H1 (cell line): Measurements from ENCODE around the gene NEFH. TPM values are rescaled to one million over a fixed set of nuclear protein-coding genes. Genes with fewer than 3 reads are reported as not detected.

ENCODE experiments used
- ASH2L ChIP-seq: fragments of 200-600, 300-600 bp; sonication (generic); IDR thresholded peaks from one replicate; pipeline ENCODE4 v1.7.1; 2017; ENCODE audit warnings: low read length
- BACH1 ChIP-seq: IDR thresholded peaks from 2 replicates; pipeline ENCODE4 v1.6.1; 2012; ENCODE audit warnings: low read length, improper control_type of control experiment
- BCL11A ChIP-seq, 2 experiments: IDR thresholded peaks; one replicate each; pipeline ENCODE4 v1.6.1; 2011; ENCODE audit warnings: low read depth in 2 of 2, low read length in 2 of 2, mild to moderate bottlenecking in 2 of 2
- CEBPB ChIP-seq: IDR thresholded peaks from 2 replicates; pipeline ENCODE4 v1.6.1; 2012; ENCODE audit warnings: low read depth, low read length
- EP300 ChIP-seq, 2 experiments: IDR thresholded peaks; 1 replicate in 1 of 2; 2 replicates in 1 of 2; pipeline ENCODE4 v1.6.1; 2011 to 2012; ENCODE audit warnings: low read depth in 2 of 2, low read length in 2 of 2, mild to moderate bottlenecking in 2 of 2, borderline replicate concordance in 1 of 2, inconsistent platforms in 1 of 2, moderate library complexity in 1 of 2
- GTF2F1 ChIP-seq: IDR thresholded peaks from 2 replicates; pipeline ENCODE4 v1.6.1; 2012; ENCODE audit warnings: low read depth, low read length, improper control_type of control experiment, borderline replicate concordance
- KDM4A ChIP-seq: IDR thresholded peaks from one replicate; pipeline ENCODE4 v1.7.1; 2012; ENCODE audit warnings: low read depth, mild to moderate bottlenecking, moderate library complexity, low read length, inconsistent platforms; ENCODE audit not compliant: severe bottlenecking
- KDM5A ChIP-seq: fragments of 200-600 bp; IDR thresholded peaks from 2 replicates; pipeline ENCODE4 v1.7.1; 2012; ENCODE audit warnings: mild to moderate bottlenecking, low read length, inconsistent platforms, mixed read lengths
- MAFK ChIP-seq: IDR thresholded peaks from 2 replicates; pipeline ENCODE4 v1.6.1; 2012; ENCODE audit warnings: low read depth, mild to moderate bottlenecking, improper control_type of control experiment, low read length
- PHF8 ChIP-seq: fragments of 200-600 bp; sonication (generic); conservative IDR thresholded peaks from 2 replicates; pipeline ENCODE4 v1.7.1; 2012; ENCODE audit warnings: low read depth, mild to moderate bottlenecking, inconsistent platforms, low read length, moderate library complexity
- POLR2AphosphoS5 ChIP-seq: IDR thresholded peaks from 2 replicates; pipeline ENCODE4 v1.6.1; 2011; ENCODE audit warnings: low read depth, low read length
- RBBP5 ChIP-seq: IDR thresholded peaks from 2 replicates; pipeline ENCODE4 v1.7.1; 2012; ENCODE audit warnings: low read depth, mild to moderate bottlenecking, inconsistent platforms, low read length, moderate library complexity, borderline replicate concordance
- RFX5 ChIP-seq: IDR thresholded peaks from 2 replicates; pipeline ENCODE4 v1.6.1; 2011; ENCODE audit warnings: low read depth, low read length, improper control_type of control experiment, borderline replicate concordance
- RNF2 ChIP-seq: fragments of 200-900, 300-1000 bp; sonication (generic); IDR thresholded peaks from 2 replicates; pipeline ENCODE4 v1.7.1; 2016; ENCODE audit warnings: borderline replicate concordance, low read depth, mild to moderate bottlenecking, antibody characterized with exemption, low read length; ENCODE audit not compliant: poor library complexity, severe bottlenecking; ENCODE audit errors: missing control alignments
- SAP30 ChIP-seq: fragments of 300-600 bp; sonication (generic); IDR thresholded peaks from 2 replicates; pipeline ENCODE4 v1.7.1; 2012; ENCODE audit warnings: low read length, moderate library complexity, mild to moderate bottlenecking, inconsistent platforms; ENCODE audit not compliant: insufficient read depth, insufficient replicate concordance
- SIRT6 ChIP-seq: IDR thresholded peaks from one replicate; pipeline ENCODE4 v1.7.1; 2012; ENCODE audit warnings: low read length, inconsistent platforms
- SP1 ChIP-seq: IDR thresholded peaks from 2 replicates; pipeline ENCODE4 v1.6.1; 2011; ENCODE audit warnings: low read depth, low read length
- SP2 ChIP-seq: IDR thresholded peaks from 2 replicates; pipeline ENCODE4 v1.6.1; 2012; ENCODE audit warnings: mild to moderate bottlenecking, low read length, inconsistent platforms
- SP4 ChIP-seq: IDR thresholded peaks from 2 replicates; pipeline ENCODE4 v1.6.1; 2012; ENCODE audit warnings: low read length, inconsistent platforms
- SRF ChIP-seq: IDR thresholded peaks from 2 replicates; pipeline ENCODE4 v1.6.1; 2011; ENCODE audit warnings: mild to moderate bottlenecking, low read depth, low read length, moderate library complexity
- SUZ12 ChIP-seq: fragments of 200-600 bp; sonication (generic); IDR thresholded peaks from 2 replicates; pipeline ENCODE4 v1.6.1; 2012; ENCODE audit warnings: mild to moderate bottlenecking, inconsistent platforms, low read length, moderate library complexity, mixed read lengths
- TBP ChIP-seq: IDR thresholded peaks from 2 replicates; pipeline ENCODE4 v1.6.1; 2011; ENCODE audit warnings: low read depth, low read length, improper control_type of control experiment
- TCF12 ChIP-seq: IDR thresholded peaks from 2 replicates; pipeline ENCODE4 v1.6.1; 2011; ENCODE audit warnings: low read depth, mild to moderate bottlenecking, low read length
- polyA plus RNA-seq, 7 experiments: library from polyadenylated mRNA; depleted of rRNA in 3 of 7; stranded (reverse) in 5 of 7; unstranded in 2 of 7; fragments of >200 nt in 5 of 7; fragments of 200-250 nt in 2 of 7; gene quantifications; 1 replicate in 5 of 7; 2 replicates in 1 of 7; 4 replicates in 1 of 7; pipeline versions ENCODE4 v1.2.1 to v1.2.3, GENCODE V29; 2011 to 2013; ENCODE audit warnings: missing spikeins in 2 of 7, mixed read lengths in 2 of 7
- total RNA-seq: library from RNA; stranded (reverse); fragmentation: NEBNext Ultra II Directional; extraction: Animal tissue kit (Norgen Biotek cat#: 25700); gene quantifications from 2 replicates; pipeline ENCODE4 v1.2.1, GENCODE V29; 2021
- TF ChIP-seq, protein P1 (sequence below): IDR thresholded peaks from 2 replicates; pipeline ENCODE4 v1.6.1; 2012; ENCODE audit warnings: inconsistent platforms

The NEFH gene
- total and polyA plus RNA-seq, 2 of the 8 experiments (the other 6 are each of a cell fraction or from before 2014, with no cell fraction given) = 0.57 to 2.3 TPM

DNA sequence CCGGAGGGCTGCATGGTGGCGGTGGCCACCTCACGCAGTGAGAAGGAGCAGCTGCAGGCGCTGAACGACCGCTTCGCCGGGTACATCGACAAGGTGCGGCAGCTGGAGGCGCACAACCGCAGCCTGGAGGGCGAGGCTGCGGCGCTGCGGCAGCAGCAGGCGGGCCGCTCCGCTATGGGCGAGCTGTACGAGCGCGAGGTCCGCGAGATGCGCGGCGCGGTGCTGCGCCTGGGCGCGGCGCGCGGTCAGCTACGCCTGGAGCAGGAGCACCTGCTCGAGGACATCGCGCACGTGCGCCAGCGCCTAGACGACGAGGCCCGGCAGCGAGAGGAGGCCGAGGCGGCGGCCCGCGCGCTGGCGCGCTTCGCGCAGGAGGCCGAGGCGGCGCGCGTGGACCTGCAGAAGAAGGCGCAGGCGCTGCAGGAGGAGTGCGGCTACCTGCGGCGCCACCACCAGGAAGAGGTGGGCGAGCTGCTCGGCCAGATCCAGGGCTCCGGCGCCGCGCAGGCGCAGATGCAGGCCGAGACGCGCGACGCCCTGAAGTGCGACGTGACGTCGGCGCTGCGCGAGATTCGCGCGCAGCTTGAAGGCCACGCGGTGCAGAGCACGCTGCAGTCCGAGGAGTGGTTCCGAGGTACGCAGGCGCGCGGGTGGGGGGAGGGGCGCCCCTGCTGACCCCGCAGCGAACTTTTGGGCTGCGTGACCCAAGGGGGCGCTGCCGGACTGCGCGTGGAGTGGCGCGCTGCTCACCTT, 670 bp downstream of the NEFH start (continued):
- TF ChIP-seq POLR2AphosphoS5 (no peak), TCF12 (0 out of 2 replicates have a peak, but pooled peaks have one; percentile 26), BACH1 (no peak; the same call in 1 of the 2 replicates), EP300 (IDR thresholded peaks at IDR 0.05; ENCODE audit: borderline replicate concordance in 1 of 2, low read depth in 2 of 2, low read length in 2 of 2) (no peak), SP1 (no peak), KDM4A (peak; percentile 98), SUZ12 (no peak), TBP (no peak), KDM5A (no peak), RFX5 (no peak), SP2 (no peak), MAFK (no peak), RNF2 (peak; percentile 79), CEBPB (no peak), SRF (no peak), SAP30 (no peak), RBBP5 (no peak), ASH2L (no peak), GTF2F1 (0 out of 2 replicates have a peak, but pooled peaks have one; percentile 60), BCL11A (IDR thresholded peaks at IDR 0.05; ENCODE audit: low read depth in 2 of 2, low read length in 2 of 2) (no peak), SIRT6 (no peak), SP4 (no peak), PHF8 (no peak)
- TF ChIP-seq, protein P1, sequence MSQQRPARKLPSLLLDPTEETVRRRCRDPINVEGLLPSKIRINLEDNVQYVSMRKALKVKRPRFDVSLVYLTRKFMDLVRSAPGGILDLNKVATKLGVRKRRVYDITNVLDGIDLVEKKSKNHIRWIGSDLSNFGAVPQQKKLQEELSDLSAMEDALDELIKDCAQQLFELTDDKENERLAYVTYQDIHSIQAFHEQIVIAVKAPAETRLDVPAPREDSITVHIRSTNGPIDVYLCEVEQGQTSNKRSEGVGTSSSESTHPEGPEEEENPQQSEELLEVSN = peak; percentile 96
